ENCODE data around the gene SPHK1.

The SPHK1 gene

GRCh38 chr17:76435751-76436150 is 51.3 kb downstream of the SPHK1 start:
- no peak for DNase-seq

Data from activated gamma-delta T cell (primary cell).